ENCODE measurements around the gene OLFM4. TPM values are rescaled to one million over a fixed set of nuclear protein-coding genes. Genes with fewer than 3 reads are reported as not detected.
A peak's percentile ranks its signal among the peaks of the same experiment; 100 is the strongest.
"Not testable (repeated sequence)": the region's sequence is repeated elsewhere in the genome, so short reads cannot be mapped to it uniquely, and the experiment has no call there.

The OLFM4 gene
- total and polyA plus RNA-seq, 11 donors, result 0.09 to 2.2 (median 0.42) TPM; not detected in 2

GRCh38 chr13:53010374-53011105 lies 18.1 kb upstream of the OLFM4 start:
- Histone ChIP-seq H3K4me1 (peaks cover 0 to 3% (median 0%) of the 10 kb centered on the region in 12 donors), H3K4me3 (no peak overlapping the region), H3K27me3 (no peaks in the 10 kb centered on the region), H3K27ac (no peak overlapping the region), H3K9me3 (no peaks in the 10 kb centered on the region), H3K36me3 (no peaks in the 10 kb centered on the region)
- ATAC-seq, result peak in 1 of 4 donors; percentile 64
- WGBS, 4 donors, result 60 to 69% (median 65%) methylated on average over 7 of the region's 7 CpGs
- intact Hi-C loops (cut with DNase I), result no loop called here
- DNase-seq, result no peak
- TF ChIP-seq POLR2A (IDR thresholded peaks at IDR 0.05) (no peak), CTCF (IDR thresholded peaks at IDR 0.05) (no peak)

- DNase-seq, result no peak
Observed at GRCh38 chr13:53012707-53013106, 15.9 kb upstream of the OLFM4 start.

GRCh38 chr13:53013113-53013512 lies 15.5 kb upstream of the OLFM4 start:
- Histone ChIP-seq H3K27me3 (no peaks in the 10 kb centered on the region), H3K36me3 (no peaks in the 10 kb centered on the region), H3K27ac (no peak overlapping the region), H3K4me1 (no peaks in the 10 kb centered on the region), H3K4me3 (no peak overlapping the region), H3K9me3 (no peaks in the 10 kb centered on the region)
- TF ChIP-seq POLR2A (IDR thresholded peaks at IDR 0.05) (no peak), CTCF (IDR thresholded peaks at IDR 0.05) (no peak)
- 83 to 86% (median 85%) methylated on average over 5 of the region's 5 CpGs for WGBS, 4 donors
- intact Hi-C loops (cut with DNase I), result no loop called here
- ATAC-seq (no peak), DNase-seq (no peak)

More at GRCh38 chr13:53012707-53013106, 15.9 kb upstream of the OLFM4 start:
- 67 to 78% (median 70%) methylated on average over 3 of the region's 3 CpGs for WGBS, 4 donors
- no peak overlapping the region for H3K4me3 ChIP-seq
- no peaks in the 10 kb centered on the region for H3K27me3 ChIP-seq
- H3K9me3 ChIP-seq, result no peaks in the 10 kb centered on the region
- H3K36me3 ChIP-seq, result no peaks in the 10 kb centered on the region
- TF ChIP-seq POLR2A (IDR thresholded peaks at IDR 0.05) (no peak), CTCF (IDR thresholded peaks at IDR 0.05) (no peak)
- H3K27ac ChIP-seq, result no peak overlapping the region
- intact Hi-C loops (cut with DNase I), result no loop called here
- H3K4me1 ChIP-seq, result no peaks in the 10 kb centered on the region
- no peak for ATAC-seq

GRCh38 chr13:53014018-53014417 lies 14.6 kb upstream of the OLFM4 start:
- H3K9me3 ChIP-seq; H3K4me3 ChIP-seq; H3K27me3 ChIP-seq; H3K27ac ChIP-seq; H3K4me1 ChIP-seq; ATAC-seq; DNase-seq; intact Hi-C loops (cut with DNase I); H3K36me3 ChIP-seq: not testable (repeated sequence)
- 85 to 96% (median 91%) methylated on average over 3 of the region's 3 CpGs for WGBS, 4 donors
